GM18517 (cell line): ENCODE data around the gene AAK1.
"Not testable (repeated sequence)": the region's sequence is repeated elsewhere in the genome, so short reads cannot be mapped to it uniquely, and the experiment has no call there.

Source experiments
- ATAC-seq: cut with Tn5 transposase; IDR thresholded peaks from one replicate; pipeline ENCODE4 v1.9.1; 2021; ENCODE audit warnings: mild to moderate bottlenecking, moderate library complexity; ENCODE audit not compliant: unreplicated experiment

Gene AAK1

DNA sequence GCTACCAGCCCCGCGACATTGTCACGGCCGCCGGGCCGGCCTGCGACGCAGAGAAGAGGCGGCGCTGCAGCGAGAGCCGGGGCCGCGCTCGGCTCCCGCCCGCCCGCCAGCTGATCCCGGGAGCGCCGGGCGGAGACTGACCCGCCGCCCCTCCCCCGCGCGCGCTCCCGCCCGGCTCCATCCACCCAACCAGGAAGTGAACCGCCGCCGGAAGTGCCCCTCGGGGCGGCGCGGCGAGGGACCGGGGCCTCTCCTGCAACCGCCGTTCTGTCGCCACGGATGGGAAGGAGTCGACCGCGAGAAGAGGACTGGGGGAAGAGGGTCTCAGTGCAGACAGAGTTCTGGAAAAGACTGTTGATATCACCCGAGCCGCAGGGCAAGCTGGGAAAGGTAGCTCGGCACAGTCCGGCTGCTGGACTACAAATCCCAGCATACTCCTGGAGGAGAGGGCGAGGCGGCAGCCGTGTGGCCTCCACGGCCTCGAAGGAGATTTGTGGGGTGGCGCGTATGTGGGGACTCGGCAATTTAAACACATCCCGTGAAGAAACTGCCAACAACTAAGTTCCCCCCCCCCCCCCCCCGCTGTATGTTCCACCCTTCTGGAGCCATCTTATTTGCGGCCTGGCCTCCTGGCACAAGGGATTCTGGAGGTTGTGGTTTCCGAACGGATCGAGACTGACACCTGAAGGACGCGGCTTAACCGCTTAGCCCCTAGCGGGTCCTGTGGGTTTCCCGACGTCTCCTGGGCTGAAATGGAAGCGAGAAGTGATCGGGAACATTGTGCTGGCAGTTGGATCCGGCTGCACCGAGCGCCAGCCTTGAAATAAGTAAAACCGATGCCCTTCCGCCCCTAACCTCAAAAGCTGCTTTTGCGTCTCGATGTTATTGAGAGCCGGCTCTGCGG is at the start of gene AAK1:
TSS of gene AAK1 (minus strand) at position 138 of the 904 bp plus-strand sequence. CDS start 699 bp downstream, outside the sequence.
- peak; percentile 41 for ATAC-seq

DNA sequence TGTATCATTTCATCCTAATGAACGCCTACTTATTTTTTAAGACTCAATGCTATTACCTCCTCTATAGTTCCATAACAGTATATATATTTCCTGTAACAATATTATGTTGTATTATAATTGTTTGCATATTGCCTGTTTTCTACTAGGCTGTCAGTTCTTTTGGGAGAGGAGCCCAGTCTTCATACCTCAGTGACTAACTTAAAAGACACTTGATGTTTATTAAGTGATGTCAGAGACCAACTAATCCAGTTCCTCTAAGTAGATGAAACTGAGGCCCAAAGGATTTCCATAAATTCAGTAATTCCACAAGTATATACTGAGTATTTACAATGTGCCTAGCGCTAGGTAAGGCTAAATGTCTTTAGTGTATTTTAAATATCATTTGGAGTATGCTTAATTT is 48.9 kb upstream of the AAK1 start:
- no peak for ATAC-seq

DNA sequence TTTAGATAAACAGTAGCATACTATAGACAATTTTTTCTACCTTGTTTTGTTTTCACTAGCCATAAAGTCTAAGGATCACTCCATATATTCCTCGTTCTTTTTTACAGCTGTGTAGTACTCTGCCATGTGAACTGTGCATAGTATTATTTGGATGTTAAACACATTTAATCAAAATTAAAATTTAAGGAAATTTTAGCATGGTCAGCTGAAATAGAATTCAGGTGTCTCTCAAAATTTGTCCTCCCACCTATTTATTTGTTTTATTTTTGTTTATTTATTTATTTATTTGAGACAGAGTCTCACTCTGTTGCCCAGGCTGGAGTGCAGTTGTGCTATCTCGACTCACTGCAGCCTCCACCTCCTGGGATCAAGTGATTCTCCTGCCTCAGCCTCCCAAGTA is 46.4 kb upstream of the AAK1 start:
- ATAC-seq: no peak

DNA sequence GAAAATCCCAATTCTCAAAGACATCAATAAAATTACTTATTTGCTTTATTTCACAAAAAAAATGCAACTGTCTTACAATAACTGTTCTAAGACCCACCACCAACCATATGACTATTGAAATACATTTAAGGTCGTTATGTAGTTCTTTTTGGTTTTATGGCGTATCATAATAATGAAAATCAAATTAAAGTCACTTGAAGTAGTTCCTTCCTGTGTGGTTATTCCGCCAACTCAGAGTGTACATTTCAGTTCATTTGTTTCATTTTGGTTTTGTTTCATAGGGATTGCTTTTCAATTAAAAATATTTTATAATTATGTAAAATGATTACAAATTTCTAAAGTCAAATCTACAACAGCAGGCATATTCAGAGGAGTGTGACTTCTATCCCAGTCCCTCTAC is 45.9 kb upstream of the AAK1 start:
- no peak for ATAC-seq

DNA sequence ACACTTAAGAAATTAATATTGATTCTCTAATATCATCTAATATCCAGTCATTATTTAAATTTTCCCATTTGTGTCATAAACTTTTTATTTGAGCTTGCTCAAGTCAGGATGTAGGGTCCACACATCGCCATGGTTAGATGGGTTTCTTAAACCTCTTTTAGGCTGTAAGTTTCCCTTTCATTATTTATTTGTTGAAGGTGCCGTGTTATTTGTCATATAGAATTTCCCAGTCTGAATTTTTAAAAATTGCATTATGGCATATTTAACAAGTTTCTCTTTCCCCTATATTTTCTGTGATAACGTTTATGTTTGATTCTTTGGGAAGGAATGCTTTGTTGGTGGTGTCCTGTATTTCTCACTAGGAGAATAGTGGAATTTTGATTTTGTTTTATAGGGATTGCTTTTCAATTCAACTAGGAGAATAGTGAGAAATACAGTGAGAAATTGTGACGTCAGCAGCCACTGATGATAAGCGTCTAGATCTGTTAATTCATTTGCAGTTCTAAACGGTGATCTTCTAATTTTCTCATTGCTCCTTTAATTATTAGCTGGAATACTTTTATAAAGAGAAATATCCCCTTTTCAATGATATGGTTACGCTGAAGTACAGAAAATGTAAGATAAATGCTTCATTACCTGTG is 44.6 kb upstream of the AAK1 start:
- ATAC-seq: no peak

DNA sequence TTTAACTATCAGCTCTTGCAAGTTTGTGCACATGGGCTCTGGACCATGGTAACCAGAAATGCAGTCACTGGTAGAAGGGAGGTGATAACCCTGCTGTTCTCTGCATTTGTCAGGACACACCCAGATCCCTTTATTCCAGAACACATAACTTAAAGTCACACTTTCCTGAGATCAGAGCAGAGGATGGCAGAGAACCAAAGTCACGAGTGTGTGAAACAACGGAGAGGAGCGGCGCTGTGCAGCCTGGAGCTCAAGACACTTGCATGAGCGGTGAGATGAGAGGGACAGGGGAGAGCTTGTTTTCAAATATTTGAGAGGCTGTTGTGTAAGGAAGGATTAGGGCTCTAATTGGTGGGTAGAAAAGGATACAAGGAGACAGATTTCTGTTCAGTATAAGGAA is 43.3 kb upstream of the AAK1 start:
- no peak for ATAC-seq

DNA sequence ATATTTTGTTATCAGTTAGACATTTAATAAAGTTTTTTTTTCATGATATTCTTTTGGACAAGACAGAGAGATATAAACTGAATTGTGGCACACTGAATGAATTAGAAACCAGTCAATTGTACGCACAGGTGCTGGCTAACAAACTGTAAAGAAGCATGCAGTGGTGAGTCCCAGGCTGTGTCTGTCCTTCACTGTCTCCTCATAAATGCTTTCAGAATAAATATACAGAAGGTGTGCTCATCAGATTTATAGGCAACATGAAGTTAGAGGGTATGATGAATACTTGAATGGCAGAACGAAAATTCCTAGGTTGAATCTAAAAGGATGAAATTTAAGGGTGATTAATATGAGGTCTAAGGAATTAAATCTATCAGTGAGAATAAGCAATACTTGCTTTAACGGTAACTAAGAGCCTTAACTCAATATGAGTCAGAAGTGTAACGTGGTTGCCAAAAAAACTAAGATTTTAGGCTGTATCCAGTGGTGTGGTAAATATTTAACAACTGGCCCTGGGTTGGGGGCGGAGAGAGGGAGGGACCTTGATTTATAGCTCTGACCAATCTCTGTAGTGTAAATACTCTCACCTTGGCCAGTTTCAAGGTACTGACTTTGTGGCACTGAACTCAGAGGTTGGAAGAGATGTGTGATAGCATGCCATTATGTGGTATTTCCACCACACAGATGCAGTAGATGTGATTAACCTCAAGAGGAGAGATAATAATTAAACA is 41.9 kb upstream of the AAK1 start:
- peak; percentile 60 for ATAC-seq

DNA sequence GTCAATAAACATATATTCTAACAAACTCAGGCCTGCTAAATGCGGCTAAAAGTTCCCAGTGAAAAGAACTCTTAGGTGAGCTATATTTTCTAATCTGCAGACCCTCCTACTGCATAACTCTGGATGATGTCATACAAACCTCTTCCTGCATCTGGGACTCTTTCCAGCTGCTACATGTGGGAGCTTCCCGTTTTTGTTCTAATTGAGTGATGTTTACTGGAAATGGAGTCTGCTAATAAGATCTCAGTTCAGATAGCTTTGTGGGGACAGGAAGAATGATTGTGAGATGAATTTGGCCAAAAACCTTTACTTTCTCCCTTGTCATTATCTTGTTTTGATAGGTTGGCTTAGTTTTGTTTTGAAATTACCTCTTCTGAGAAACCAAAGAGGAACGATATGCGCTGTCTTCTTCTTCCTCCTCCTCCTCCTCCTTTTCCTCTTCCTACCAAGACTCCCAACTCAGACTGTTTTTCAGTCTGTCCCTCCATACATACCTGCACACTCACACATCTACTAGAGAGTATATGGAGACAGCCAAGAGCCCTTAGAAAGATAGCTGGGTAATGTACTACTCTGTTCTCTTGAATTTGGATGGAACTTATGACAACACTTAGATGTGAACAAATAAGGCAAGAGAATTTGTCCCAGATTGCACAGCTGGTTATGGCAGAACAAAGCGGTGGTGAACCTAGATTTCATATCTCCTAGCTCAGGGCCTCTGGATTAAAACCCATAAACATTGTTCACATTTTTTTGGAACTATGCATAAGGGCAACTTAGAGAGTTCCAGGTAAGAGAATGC is 39.8 kb upstream of the AAK1 start:
- no peak for ATAC-seq

DNA sequence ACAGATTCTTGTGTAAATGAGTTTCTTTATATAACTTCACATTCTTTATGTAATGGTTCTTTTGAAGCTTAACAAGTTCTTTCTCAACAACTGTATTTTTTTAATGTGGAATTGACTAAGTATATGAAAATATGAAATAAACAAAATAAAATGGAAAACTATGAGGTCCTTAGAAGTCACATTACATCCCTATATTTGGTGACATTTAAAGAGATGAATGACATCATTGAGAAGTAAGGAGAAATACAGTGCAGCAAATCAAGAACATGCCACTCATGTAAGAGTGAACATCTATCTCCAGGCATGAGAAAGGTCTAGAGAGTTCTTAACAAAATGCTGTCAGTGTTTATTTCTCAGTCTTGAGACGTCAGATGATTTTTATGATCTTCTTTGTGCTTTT is 39.0 kb upstream of the AAK1 start:
- ATAC-seq: no peak

DNA sequence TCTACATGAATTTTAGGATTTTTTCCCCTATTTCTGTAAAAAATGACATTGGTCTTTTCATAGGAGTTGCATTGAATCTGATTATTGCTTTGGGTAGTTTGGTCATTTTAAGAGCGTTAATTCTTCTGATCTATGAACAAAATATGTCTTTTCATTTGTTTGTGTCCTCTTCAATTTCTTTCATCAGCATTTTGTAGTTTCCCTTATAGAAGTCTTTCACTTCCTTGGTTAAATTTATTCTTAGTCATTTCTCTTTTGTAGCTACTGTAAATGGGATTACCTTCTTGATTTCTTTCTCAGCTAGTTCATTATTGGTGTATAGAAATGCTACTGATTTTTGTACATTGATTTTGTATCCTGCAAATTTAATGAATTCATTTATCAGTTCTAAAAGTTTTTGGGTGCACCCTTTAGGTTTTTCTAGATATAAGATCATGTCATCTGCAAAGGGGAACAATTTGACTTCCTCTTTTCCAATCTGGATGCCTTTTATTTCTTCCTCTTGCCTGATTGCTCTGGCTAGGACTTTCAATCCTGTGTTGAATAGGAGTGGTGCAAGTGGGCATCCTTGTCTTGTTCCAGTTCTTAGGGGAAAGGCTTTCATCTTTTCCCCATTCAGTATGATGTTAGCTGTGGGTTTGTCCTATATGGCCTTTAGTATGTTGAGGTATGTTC is 36.6 kb upstream of the AAK1 start:
- ATAC-seq: no peak

DNA sequence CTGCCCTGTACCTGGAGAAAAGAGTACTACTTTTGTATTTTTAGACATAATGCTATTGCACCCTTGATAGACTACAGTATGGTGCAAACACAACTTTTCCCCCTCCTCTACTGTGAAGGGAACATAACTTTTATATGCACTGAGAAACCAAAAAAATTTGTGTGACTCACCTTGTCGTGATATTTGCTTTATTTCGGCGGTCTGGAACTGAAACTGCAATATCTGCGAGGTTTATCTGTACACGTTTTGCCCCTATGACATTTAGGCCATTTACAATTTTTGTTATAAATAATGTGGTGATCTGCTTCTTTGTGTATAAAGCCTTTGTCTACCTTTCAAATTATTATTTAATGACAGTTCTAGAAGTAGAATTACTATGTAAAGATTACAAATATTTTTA is 34.4 kb upstream of the AAK1 start:
- ATAC-seq: no peak

DNA sequence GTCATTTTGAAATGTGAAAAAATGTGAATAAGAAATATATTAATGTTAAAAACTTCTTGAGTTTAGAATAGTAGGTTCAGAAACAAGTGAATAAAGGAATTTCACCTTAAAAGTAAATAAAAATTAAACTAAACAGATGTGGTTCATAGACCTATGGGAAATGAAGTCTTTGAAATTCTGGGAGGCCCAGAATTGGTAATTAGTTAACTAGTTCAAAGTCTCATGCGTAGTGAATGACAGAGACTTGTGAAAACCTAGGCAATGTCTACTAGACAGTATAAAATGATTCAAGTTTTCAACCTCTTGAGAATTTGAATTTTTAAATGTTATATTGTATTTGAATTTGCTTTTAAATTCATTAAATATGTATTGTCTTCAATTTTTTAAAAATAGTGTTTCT is 32.6 kb upstream of the AAK1 start:
- ATAC-seq: no peak

DNA sequence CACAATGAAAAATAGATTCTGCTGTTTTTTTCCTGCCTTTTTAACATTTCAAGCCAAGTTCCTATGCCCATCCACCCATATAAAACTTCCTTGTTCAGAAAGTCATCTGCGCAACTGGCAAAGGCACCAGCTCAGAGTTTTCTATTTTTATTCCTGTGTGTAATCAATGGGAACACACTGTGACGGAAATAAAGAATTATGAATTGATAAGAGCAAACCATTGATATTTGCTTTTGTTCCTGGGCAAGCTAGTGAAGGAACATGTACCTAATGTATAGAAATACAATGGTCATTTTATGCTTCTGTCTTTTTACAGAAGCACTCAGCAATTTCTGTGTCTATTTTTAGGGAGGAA is 30.8 kb upstream of the AAK1 start:
- ATAC-seq: no peak

DNA sequence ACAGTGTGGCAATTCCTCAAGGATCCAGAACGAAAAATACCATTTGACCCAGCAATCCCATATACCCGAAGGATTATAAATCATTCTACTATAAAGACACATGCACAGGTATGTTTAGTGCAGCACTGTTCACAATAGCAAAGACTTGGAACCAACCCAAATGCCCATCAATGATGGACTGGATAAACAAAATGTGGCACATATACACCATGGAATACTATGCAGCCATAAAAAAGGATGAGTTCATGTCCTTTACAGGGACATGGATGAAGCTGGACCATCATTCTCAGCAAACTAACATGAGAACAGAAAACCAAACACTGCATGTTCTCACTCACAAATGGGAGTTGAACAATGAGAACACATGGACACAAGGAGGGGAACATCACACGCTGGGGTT is 29.6 kb upstream of the AAK1 start:
- ATAC-seq: not testable (repeated sequence)

DNA sequence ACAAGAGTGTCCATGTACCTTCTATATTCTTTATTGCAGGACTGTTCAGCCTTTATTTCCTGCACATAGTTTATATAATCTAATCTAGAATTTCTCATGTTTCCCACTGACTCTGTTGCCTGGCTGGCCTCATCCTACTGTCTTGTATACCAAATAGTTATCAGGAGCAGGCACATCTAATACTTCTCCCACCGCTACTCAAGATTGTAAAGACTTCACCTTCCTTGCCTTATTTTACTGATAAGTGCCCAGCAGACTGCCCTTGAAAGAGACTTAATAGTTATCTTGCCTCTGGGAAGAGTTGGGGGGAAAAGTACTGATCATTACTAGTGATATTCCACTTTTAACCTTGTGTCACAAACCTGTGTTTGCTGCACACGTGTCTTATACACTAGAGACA is 26.1 kb upstream of the AAK1 start:
- ATAC-seq: no peak

DNA sequence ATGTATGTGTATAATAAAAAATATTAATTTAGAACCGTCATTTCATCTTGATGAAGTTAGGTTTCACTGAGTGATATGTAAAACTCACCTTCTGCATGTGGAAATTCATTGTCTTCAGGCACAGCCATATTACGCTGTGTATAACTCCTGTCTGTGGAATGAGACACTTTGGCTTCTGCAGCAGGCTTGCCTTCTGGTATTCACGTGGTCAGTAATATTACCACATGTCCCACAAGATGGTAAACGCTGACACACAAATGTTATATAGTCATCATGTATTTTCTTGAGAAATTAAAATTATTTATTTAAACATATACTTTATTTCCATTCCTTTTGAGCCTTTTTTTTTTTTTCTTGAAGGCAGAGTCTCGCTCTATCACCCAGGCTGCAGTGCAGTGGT is 25.1 kb upstream of the AAK1 start:
- no peak for ATAC-seq

DNA sequence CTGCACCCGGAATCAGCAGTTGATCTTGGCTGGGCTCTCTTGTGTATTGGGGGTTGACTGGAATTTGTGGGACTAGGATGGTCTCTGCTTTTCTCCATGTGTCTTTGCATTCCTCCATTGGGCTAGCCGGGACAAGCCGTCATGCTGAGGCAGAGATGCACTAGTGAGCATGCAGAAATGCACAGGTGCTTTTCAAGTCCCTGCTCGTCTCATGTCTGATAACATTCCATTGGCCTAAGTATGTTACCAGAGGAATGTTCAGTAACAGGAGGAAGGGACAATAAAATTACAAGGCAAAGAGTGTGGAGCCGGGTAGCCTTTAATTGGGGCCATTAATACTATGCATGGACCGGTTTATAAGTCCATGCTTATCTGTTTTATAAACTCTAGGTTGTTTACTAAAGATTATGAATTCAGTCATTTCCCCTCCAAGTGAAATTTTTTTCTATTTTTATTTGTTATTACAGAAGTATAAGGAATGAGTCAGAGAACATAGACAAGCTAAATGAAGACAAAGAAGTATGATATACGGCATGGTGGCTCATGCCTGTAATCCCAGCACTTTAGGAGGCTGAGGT is 24.4 kb upstream of the AAK1 start:
- ATAC-seq: no peak

DNA sequence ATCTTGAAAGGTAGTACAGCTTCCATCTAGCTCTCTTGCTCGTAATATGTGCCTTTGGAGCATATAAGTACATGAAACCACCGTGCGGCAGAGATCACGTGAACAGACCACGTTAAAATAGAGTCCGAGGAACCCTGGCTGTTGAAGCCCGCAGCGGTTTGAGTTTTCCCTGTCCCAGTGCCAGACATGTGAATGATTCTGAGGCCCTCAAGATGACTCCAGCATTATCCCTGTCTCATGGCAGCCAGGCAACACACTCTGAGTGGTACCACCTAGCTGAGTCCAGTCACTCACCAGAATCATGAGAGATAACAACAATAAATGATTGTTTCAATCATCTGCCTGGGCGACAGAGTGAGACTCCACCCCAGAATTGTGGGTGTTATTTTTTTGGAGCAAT is 21.6 kb upstream of the AAK1 start:
- no peak for ATAC-seq

DNA sequence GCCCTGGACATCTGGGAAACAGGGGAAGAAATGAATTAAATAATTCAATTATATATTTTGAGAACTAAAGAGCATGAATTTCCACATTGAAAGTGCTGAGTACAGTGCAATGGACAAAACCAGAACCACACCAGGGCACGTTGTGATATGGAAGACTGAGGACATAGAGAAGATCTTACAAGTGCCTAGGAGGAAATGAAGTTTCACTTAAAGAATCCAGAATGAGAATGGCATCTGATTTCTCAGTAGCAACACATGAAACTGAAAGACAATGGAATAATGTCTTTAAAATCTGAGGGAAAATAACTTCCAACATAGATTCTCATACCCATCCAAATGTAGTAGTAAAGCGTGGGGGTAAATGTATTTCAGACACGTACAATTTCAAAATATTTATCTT is 20.3 kb upstream of the AAK1 start:
- ATAC-seq: no peak

DNA sequence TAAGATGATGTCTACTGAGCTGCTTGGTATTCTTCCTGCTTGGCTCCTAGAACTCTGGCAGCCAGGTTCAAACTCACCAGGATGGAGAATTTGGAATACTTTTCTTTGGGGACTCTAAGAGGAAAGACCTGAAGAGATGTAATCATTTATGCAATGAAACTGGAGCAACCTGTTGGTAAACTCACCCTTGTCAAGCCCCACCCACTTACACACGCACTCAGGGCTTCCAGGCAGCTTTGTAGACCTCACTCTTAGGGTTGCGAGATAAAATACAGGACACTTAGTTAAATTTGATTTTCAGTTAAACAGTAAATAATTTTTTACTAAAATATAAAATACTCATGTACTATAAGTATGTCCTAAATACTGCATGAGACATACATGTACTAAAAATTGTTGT is 19.0 kb upstream of the AAK1 start:
- ATAC-seq: not testable (repeated sequence)
